GM15510 (cell line): ENCODE measurements around the gene CSNK1A1L.

ENCODE experiments used
- POLR2A ChIP-seq: IDR thresholded peaks from 3 replicates; pipeline ENCODE4 v1.6.1; 2011; ENCODE audit warnings: borderline replicate concordance; ENCODE audit not compliant: insufficient read length; ENCODE audit errors: extremely low read depth

The CSNK1A1L gene

GRCh38 chr13:37127691-37128241 lies 22.3 kb upstream of the CSNK1A1L start:
- TF ChIP-seq POLR2A, result no peak

GRCh38 chr13:37123337-37123736 lies 17.9 kb upstream of the CSNK1A1L start:
- TF ChIP-seq POLR2A, result no peak

- TF ChIP-seq POLR2A, result no peak
These were observed 12.6 kb upstream of the CSNK1A1L start for GRCh38 chr13:37118016-37118415.

- TF ChIP-seq POLR2A, result no peak
These were observed 8.8 kb upstream of the CSNK1A1L start for GRCh38 chr13:37114250-37114649.

GRCh38 chr13:37113534-37113933 lies 8.1 kb upstream of the CSNK1A1L start:
- TF ChIP-seq POLR2A, result no peak

GRCh38 chr13:37109051-37109678 lies 3.7 kb upstream of the CSNK1A1L start:
- no peak for TF ChIP-seq POLR2A

- no peak for TF ChIP-seq POLR2A
These were observed 2.4 kb upstream of the CSNK1A1L start for GRCh38 chr13:37107868-37108267.

- no peak for TF ChIP-seq POLR2A
These were observed 2.0 kb upstream of the CSNK1A1L start for GRCh38 chr13:37107456-37107855.

- TF ChIP-seq POLR2A, result no peak
These were observed 1.2 kb upstream of the CSNK1A1L start for GRCh38 chr13:37106642-37107041.

GRCh38 chr13:37102896-37103295 lies 2.6 kb downstream of the CSNK1A1L start:
- TF ChIP-seq POLR2A, result no peak

GRCh38 chr13:37101201-37101600 lies 4.3 kb downstream of the CSNK1A1L start:
- TF ChIP-seq POLR2A, result no peak

GRCh38 chr13:37100731-37101130 lies 4.7 kb downstream of the CSNK1A1L start:
- TF ChIP-seq POLR2A, result no peak

GRCh38 chr13:37097076-37097475 lies 8.4 kb downstream of the CSNK1A1L start:
- TF ChIP-seq POLR2A, result no peak

- TF ChIP-seq POLR2A, result no peak
These were observed 10.6 kb downstream of the CSNK1A1L start for GRCh38 chr13:37094840-37095239.

GRCh38 chr13:37094099-37094498 lies 11.4 kb downstream of the CSNK1A1L start:
- no peak for TF ChIP-seq POLR2A

- TF ChIP-seq POLR2A, result no peak
These were observed 13.6 kb downstream of the CSNK1A1L start for GRCh38 chr13:37091835-37092234.
